ENCODE results near the gene TXNDC2.
A peak's percentile ranks its signal among the peaks of the same experiment; 100 is the strongest.
"Not testable (repeated sequence)": the region's sequence is repeated elsewhere in the genome, so short reads cannot be mapped to it uniquely, and the experiment has no call there.

TXNDC2 gene

DNA sequence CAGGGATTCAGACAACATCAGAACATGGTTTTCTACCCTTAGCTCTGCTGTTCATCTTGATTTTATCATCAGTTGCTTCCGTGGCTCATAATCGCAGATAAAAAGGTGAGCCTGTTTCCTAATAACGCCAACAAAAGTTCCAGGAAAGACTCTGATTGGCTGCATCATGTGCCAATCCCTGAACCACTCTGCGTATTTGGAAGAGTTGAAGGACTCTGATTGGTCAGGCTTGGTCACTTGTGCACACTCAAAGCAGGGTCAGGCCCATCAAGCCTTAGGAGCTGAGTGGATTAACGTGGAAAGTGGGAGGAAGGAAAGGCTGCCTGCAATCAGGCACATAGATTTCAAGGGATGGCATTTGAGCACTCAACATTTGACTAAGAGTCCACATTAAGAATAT lies 11.4 kb downstream of the TXNDC2 start:
- DNase-seq (ENCODE audit: insufficient read length, low spot score): no peak
- no peak for FAIRE-seq
- TF ChIP-seq, protein P1, sequence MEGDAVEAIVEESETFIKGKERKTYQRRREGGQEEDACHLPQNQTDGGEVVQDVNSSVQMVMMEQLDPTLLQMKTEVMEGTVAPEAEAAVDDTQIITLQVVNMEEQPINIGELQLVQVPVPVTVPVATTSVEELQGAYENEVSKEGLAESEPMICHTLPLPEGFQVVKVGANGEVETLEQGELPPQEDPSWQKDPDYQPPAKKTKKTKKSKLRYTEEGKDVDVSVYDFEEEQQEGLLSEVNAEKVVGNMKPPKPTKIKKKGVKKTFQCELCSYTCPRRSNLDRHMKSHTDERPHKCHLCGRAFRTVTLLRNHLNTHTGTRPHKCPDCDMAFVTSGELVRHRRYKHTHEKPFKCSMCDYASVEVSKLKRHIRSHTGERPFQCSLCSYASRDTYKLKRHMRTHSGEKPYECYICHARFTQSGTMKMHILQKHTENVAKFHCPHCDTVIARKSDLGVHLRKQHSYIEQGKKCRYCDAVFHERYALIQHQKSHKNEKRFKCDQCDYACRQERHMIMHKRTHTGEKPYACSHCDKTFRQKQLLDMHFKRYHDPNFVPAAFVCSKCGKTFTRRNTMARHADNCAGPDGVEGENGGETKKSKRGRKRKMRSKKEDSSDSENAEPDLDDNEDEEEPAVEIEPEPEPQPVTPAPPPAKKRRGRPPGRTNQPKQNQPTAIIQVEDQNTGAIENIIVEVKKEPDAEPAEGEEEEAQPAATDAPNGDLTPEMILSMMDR (IDR thresholded peaks at IDR 0.05; ENCODE audit: insufficient read depth, missing control alignments): no peak

DNA sequence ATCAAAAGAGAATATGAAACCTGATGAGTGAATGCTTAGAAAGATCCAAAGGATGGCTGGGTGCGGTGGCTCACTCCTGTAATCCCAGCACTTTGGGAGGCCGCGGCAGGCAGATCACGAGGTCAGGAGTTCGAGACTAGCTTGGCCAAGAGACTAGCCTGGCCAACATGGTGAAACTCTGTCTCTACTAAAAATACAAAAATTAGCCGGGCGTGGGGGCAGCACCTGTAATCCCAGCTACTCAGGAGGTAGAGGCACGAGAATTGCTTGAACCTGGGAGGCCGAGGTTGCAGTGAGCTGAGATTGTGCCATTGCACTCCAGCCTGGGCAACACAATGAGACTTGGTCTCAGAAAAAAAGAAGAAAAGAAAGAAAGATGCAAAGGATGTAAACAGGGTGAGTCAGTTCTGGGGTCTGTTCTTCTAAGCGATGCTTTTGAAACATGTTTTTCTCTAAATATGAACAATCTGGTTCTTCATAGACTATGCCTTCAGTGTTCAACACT lies 12.1 kb downstream of the TXNDC2 start:
- DNase-seq (ENCODE audit: insufficient read length, low spot score); FAIRE-seq: not testable (repeated sequence)

DNA sequence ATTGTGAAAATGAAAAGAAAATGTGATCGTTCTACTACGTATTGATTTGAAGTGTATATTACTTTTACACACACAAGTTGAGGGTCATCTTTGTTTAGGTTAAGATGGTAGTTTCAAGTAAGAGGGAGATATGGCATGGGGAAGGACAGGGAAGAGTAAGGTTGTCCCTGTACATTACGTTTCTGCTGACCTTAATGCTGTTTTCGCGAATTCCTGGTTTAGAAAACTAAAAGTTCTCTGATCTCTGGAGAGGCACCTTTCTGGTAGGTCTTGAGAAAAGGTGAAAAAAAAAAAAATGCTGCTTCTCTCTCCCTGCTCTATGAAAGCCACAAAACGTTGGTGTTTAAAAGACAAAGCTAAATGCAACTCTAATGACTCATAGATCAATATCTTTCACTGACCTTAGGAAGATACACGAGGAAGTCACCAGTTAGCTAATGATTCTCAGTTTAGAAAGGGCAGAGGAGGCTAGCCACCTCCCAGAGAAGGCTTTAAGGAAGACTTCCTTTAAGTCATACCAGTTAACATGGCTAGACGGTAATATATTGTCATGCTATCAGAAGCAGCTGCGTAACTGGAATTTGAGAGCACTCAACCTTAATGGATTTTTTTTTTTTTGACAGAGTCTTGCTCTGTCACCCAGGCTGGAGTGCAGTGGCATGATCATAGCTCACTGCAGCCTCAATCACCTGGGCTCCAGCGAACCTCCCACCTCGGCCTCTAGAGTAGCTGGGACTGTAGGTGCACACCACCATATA lies 13.2 kb downstream of the TXNDC2 start:
- DNase-seq (ENCODE audit: insufficient read length, low spot score) (no peak), FAIRE-seq (no peak)

DNA sequence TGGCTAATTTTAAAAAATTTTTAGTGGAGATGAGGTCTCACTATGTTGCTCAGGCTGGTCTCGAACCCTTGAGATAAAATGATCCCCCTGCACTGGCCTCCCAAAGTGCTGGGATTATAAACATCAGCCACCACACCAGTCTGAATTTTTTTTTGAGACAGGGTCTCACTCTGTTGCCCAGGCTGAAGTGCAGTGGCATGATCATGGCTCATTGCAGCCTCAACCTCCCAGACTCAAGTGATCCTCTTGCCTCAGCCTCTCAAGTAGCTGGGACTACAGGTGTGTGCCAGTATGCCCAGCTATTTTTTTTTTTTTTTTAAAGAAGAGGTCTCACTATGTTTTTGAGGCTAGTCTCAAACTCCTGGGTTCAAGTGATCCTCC lies 13.8 kb downstream of the TXNDC2 start:
- FAIRE-seq; DNase-seq (ENCODE audit: insufficient read length, low spot score): not testable (repeated sequence)

More for the DNA sequence above, 13.2 kb downstream of the TXNDC2 start:
- TF ChIP-seq, protein P1 (IDR thresholded peaks at IDR 0.05; ENCODE audit: insufficient read depth, missing control alignments): no peak

DNA sequence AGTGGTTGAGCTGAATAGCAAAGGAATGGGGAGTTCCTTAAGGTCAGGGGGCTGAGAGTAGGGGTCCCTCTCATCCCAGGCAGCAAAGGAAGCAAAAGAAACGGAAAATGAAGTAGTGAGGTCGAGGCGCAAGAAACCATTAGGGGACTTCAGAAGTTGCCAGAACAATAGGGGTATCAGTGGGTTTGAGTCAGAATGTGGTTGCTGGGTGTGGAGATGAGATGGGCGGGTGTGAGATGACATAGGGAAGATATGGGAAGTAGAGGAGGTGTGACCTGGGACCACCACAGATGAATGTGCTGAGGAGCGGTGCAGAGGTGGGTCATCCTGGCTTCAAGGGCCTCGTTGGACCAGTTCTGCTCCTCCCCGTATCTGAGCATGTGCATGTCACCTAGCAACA lies 14.9 kb downstream of the TXNDC2 start:
- no peak for FAIRE-seq

DNA sequence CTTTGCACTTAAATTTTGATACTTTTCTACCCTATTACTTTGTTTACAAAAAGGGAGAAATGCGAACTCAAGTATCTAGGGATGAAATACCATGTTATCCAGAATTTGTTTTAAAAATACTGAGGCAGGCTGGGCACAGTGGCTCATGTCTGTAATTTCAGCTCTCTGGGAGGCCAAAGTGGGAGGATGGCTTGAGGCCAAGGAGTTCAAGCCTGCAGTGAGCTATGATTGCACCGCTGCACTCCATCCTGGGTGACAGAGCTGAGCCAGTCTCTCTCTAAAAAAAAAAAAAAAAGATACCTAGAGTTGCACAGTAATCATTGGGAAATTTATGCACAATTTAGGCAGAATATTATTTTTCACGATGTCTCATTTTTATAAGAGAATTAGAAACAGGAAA lies 15.6 kb downstream of the TXNDC2 start:
- TF ChIP-seq, protein P1 (IDR thresholded peaks at IDR 0.05; ENCODE audit: insufficient read depth, missing control alignments): no peak
- FAIRE-seq (no peak), DNase-seq (ENCODE audit: insufficient read length, low spot score) (no peak)

More for the DNA sequence above, 14.9 kb downstream of the TXNDC2 start:
- TF ChIP-seq, protein P1 (IDR thresholded peaks at IDR 0.05; ENCODE audit: insufficient read depth, missing control alignments): no peak
- no peak for DNase-seq (ENCODE audit: insufficient read length, low spot score)

DNA sequence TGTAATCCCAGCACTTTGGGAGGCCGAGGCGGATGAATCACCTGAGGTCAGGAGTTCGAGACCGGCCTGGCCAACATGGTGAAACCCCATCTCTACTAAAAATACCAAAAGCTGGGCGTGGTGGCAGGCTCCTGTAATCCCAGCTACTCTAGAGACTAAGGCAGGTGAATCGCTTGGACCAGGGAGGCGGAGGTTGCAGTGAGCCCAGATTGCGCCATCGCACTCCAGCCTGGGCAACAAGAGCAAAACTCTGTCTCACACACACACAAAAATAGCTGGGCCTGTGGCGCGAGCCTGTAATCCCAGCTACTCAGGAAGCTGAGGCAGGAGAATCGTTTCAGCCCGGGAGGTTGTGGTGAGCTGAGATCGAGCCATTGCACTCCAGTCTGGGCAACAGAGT lies 16.5 kb downstream of the TXNDC2 start:
- DNase-seq (ENCODE audit: insufficient read length, low spot score); FAIRE-seq: not testable (repeated sequence)

DNA sequence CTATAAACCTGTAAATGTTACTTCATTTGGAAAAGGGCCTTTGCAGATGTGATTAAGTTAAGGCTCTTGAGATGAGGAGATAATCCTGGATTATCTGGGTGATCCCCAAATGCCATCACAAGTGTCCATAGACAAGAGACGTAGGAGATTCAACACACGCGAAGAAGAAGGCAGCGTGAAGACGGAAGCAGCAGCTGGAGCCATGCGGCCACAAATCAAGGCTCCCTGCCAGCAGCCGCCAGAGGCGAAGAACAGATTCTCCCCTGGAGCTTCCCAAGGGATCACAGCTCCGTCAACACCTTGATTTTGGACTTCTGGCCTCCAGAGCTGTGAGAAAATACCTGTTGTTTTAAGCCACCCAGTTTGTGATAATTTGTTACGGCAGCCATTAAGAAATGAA lies 17.1 kb downstream of the TXNDC2 start:
- TF ChIP-seq, protein P1 (IDR thresholded peaks at IDR 0.05; ENCODE audit: insufficient read depth, missing control alignments): no peak
- DNase-seq (ENCODE audit: insufficient read length, low spot score) (peak; percentile 27), FAIRE-seq (peak; percentile 93)

Measured in D721Med (cell line).